Stomach (tissue), 4 donors: ENCODE data around the gene ZNRF3.

Source experiments
- EP300 ChIP-seq: sonication (generic); formaldehyde crosslinking; IDR thresholded peaks from one replicate; pipeline ENCODE4 v1.6.1; 2017; ENCODE audit warnings: antibody characterized with exemption
- POLR2A ChIP-seq, 4 donors: fragments of 450-650 bp; IDR thresholded peaks; one replicate each; pipeline ENCODE4 v1.6.1; 2016; ENCODE audit warnings: antibody characterized with exemption in 4 of 4, control low read depth in 2 of 4, mild to moderate bottlenecking in 1 of 4, moderate library complexity in 1 of 4
- POLR2AphosphoS5 ChIP-seq, 3 donors: sonication (generic); formaldehyde crosslinking; IDR thresholded peaks; one replicate each; pipeline ENCODE4 v1.6.1; 2016; ENCODE audit warnings: antibody characterized with exemption in 3 of 3
- TF ChIP-seq, protein P1 (sequence below), 7 experiments: fragments of 450-650 bp in 4 of 7; fragments of 200-600 bp in 3 of 7; sonication (generic) in 3 of 7; IDR thresholded peaks; one replicate each; pipeline ENCODE4 v1.5.1; 2016 to 2019; ENCODE audit warnings: antibody characterized with exemption in 7 of 7, control low read depth in 2 of 7, mild to moderate bottlenecking in 1 of 7

DNA sequence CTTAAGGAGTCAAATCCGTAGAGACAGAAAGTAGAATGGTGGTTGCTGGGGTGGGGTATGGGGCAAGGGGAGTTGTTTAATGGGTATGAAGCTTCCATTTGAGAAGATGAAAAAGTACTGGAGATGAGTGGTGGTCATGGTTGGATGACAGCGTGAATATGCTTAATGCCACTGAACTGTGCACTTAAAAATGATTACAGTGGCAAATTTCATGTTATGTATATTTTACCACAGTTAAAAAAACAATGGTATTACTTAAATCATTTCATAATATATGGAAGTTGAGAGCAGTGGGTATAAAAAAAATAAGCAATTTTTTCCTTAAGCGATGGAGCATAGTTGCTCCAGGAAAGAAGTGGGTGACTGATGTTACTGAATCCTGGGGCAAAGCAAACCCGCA, 111.2 kb downstream of the ZNRF3 start:
- no peak for TF ChIP-seq POLR2A (IDR thresholded peaks at IDR 0.05)
- TF ChIP-seq, protein P1, sequence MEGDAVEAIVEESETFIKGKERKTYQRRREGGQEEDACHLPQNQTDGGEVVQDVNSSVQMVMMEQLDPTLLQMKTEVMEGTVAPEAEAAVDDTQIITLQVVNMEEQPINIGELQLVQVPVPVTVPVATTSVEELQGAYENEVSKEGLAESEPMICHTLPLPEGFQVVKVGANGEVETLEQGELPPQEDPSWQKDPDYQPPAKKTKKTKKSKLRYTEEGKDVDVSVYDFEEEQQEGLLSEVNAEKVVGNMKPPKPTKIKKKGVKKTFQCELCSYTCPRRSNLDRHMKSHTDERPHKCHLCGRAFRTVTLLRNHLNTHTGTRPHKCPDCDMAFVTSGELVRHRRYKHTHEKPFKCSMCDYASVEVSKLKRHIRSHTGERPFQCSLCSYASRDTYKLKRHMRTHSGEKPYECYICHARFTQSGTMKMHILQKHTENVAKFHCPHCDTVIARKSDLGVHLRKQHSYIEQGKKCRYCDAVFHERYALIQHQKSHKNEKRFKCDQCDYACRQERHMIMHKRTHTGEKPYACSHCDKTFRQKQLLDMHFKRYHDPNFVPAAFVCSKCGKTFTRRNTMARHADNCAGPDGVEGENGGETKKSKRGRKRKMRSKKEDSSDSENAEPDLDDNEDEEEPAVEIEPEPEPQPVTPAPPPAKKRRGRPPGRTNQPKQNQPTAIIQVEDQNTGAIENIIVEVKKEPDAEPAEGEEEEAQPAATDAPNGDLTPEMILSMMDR (IDR thresholded peaks at IDR 0.05), result no peak
- TF ChIP-seq EP300, result no peak
- no peak for TF ChIP-seq POLR2AphosphoS5 (IDR thresholded peaks at IDR 0.05)
